Breast epithelium (tissue), 3 donors: Measurements from ENCODE around the gene JPH2.

Source experiments
- POLR2A ChIP-seq: fragments of 450-650 bp; IDR thresholded peaks from one replicate; pipeline ENCODE4 v1.6.1; 2016; ENCODE audit warnings: antibody characterized with exemption, mild to moderate bottlenecking, moderate library complexity
- TF ChIP-seq, protein P1 (sequence below), 3 donors: fragments of 450-650 bp; IDR thresholded peaks; one replicate each; pipeline ENCODE4 v1.5.1; 2016 to 2017; ENCODE audit warnings: antibody characterized with exemption in 3 of 3, mild to moderate bottlenecking in 3 of 3, moderate library complexity in 3 of 3

DNA sequence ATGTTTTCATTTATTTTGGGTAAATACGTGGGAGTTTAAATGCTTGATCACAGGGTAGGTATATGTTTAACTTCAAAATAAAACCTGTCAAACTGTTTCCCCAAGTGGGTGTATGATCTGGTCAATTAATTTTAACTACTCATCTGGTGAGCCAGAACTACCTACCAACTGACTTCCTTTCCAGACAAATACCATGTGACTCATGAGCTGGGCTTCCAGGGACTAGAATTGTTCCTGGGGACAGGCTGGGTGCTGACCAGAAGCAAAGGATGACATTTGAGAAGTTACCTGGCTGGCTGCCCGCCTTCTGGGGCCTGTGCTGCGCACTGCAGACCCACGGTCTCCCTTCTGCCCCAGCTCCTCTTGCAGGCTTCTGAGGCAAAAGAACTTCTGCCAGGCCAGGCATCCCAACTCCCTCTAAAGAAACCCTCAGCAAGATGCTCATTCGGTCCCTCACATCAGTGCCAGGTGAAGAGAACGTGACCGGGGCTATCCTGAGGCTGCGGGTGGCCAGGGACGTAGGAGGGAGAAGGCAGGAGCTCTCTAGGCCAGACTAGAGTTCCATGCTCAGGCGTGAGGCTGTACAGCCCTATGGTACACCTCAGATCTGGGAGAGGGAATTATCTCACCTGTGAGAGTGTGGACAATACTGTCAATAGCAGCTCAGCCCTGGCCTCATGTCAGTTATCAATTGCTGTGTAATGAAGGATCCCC lies 103.6 kb downstream of the JPH2 start:
- TF ChIP-seq, protein P1, sequence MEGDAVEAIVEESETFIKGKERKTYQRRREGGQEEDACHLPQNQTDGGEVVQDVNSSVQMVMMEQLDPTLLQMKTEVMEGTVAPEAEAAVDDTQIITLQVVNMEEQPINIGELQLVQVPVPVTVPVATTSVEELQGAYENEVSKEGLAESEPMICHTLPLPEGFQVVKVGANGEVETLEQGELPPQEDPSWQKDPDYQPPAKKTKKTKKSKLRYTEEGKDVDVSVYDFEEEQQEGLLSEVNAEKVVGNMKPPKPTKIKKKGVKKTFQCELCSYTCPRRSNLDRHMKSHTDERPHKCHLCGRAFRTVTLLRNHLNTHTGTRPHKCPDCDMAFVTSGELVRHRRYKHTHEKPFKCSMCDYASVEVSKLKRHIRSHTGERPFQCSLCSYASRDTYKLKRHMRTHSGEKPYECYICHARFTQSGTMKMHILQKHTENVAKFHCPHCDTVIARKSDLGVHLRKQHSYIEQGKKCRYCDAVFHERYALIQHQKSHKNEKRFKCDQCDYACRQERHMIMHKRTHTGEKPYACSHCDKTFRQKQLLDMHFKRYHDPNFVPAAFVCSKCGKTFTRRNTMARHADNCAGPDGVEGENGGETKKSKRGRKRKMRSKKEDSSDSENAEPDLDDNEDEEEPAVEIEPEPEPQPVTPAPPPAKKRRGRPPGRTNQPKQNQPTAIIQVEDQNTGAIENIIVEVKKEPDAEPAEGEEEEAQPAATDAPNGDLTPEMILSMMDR (IDR thresholded peaks at IDR 0.05), result no peak
- TF ChIP-seq POLR2A, result no peak
